GM12874 (cell line): ENCODE data around the gene LAMB1.

Experiments used
- CTCF ChIP-seq: IDR thresholded peaks from 2 replicates; pipeline ENCODE4 v1.5.1; 2011; ENCODE audit warnings: low read depth, mild to moderate bottlenecking, control low read depth, low read length, moderate library complexity; ENCODE audit not compliant: insufficient read depth

LAMB1 gene

GRCh38 chr7:108010377-108010776, 7.4 kb upstream of the LAMB1 start:
- no peak for TF ChIP-seq CTCF

GRCh38 chr7:108009873-108010272, 6.9 kb upstream of the LAMB1 start:
- TF ChIP-seq CTCF, result no peak

GRCh38 chr7:108008827-108009226, 5.9 kb upstream of the LAMB1 start:
- no peak for TF ChIP-seq CTCF

- no peak for TF ChIP-seq CTCF
Measured at GRCh38 chr7:108008240-108008639, 5.3 kb upstream of the LAMB1 start.

- no peak for TF ChIP-seq CTCF
Measured at GRCh38 chr7:108007762-108008161, 4.8 kb upstream of the LAMB1 start.

GRCh38 chr7:108007261-108007660, 4.3 kb upstream of the LAMB1 start:
- TF ChIP-seq CTCF, result no peak

- TF ChIP-seq CTCF, result no peak
Measured at GRCh38 chr7:108004220-108005142, 1.5 kb upstream of the LAMB1 start.
